Measurements from ENCODE around the gene STK11IP. TPM values are rescaled to one million over a fixed set of nuclear protein-coding genes. Genes with fewer than 3 reads are reported as not detected.

Gene STK11IP
- total and polyA plus RNA-seq, 9 of the 15 experiments (the other 6 are each of a cell fraction or from before 2014, with no cell fraction given) = 0.52 to 21.7 (median 5.6) TPM

DNA sequence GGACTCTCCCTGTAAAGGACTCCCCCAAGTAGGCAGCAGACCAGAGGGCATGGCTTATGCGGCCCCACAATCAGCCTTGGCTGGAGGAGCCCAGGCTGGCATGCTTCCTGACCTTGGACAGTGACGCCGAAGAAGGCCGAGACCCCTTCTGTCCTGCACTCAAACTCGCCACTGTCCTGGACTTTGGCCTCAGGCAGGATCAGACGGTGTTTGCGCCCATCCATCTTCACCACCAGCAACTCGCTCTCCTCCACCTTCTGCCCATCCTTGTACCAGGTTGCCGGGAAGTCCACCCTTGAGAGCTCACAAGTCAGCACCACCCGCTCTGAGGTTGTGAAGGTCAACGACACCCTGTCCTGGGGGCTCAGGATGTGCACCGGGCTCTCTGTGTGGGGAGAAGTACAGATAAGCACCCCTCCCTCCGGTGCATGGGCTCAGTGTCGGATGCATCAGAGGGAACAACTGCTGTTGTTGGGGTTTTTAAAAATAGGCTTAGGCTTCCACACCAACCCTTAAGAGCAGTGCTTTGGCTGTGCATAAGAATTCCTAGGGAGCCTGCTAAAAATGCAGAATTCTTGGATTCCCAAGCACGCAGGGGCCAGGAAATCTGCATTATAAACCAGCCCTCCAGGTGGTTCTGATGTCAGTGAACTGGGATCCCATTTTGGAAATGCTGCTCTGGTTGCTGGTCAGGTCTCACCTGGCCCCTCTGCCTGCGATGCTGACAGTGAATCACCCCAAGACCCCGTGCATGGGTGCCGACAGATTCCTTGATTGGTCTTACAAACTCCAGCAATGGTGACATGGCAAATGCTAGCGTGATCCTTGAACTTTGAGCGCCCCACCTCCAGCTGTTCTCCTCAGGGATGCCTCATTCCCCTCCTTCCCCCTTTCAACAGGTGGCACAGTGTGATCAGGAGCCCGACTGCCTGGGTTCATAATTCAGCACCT is 32.3 kb upstream of the STK11IP start (continued):
- TF ChIP-seq, protein P1, sequence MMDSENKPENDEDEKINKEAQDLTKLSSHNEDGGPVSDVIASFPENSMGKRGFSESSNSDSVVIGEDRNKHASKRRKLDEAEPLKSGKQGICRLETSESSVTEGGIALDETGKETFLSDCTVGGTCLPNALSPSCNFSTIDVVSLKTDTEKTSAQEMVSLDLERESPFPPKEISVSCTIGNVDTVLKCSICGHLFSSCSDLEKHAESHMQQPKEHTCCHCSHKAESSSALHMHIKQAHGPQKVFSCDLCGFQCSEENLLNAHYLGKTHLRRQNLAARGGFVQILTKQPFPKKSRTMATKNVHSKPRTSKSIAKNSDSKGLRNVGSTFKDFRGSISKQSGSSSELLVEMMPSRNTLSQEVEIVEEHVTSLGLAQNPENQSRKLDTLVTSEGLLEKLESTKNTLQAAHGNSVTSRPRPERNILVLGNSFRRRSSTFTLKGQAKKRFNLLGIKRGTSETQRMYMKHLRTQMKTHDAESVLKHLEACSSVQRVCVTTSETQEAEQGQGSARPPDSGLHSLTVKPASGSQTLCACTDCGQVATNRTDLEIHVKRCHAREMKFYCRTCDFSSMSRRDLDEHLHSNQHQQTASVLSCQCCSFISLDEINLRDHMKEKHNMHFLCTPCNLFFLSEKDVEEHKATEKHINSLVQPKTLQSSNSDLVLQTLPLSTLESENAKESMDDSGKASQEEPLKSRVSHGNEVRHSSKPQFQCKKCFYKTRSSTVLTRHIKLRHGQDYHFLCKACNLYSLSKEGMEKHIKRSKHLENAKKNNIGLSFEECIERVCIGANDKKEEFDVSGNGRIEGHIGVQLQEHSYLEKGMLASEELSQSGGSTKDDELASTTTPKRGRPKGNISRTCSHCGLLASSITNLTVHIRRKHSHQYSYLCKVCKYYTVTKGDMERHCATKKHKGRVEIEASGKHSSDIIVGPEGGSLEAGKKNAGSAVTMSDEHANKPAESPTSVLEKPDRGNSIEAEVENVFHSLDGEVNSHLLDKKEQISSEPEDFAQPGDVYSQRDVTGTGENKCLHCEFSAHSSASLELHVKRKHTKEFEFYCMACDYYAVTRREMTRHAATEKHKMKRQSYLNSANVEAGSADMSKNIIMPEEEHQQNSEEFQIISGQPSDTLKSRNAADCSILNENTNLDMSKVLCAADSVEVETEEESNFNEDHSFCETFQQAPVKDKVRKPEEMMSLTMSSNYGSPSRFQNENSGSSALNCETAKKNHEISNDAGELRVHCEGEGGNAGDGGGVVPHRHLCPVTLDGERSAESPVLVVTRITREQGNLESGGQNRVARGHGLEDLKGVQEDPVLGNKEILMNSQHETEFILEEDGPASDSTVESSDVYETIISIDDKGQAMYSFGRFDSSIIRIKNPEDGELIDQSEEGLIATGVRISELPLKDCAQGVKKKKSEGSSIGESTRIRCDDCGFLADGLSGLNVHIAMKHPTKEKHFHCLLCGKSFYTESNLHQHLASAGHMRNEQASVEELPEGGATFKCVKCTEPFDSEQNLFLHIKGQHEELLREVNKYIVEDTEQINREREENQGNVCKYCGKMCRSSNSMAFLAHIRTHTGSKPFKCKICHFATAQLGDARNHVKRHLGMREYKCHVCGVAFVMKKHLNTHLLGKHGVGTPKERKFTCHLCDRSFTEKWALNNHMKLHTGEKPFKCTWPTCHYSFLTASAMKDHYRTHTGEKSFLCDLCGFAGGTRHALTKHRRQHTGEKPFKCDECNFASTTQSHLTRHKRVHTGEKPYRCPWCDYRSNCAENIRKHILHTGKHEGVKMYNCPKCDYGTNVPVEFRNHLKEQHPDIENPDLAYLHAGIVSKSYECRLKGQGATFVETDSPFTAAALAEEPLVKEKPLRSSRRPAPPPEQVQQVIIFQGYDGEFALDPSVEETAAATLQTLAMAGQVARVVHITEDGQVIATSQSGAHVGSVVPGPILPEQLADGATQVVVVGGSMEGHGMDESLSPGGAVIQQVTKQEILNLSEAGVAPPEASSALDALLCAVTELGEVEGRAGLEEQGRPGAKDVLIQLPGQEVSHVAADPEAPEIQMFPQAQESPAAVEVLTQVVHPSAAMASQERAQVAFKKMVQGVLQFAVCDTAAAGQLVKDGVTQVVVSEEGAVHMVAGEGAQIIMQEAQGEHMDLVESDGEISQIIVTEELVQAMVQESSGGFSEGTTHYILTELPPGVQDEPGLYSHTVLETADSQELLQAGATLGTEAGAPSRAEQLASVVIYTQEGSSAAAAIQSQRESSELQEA (IDR thresholded peaks at IDR 0.05; ENCODE audit: low read depth) = no peak
- TF ChIP-seq ZNF384 (IDR thresholded peaks at IDR 0.05; ENCODE audit: low read depth, low read length) (no peak), ZNF507 (tag; conservative IDR thresholded peaks at IDR 0.05) (no peak), ARNT (IDR thresholded peaks at IDR 0.05) (no peak), ZNF644 (tag; IDR thresholded peaks at IDR 0.05; ENCODE audit: low read depth) (no peak), PTRF (tag; IDR thresholded peaks at IDR 0.05) (no peak), ZNF24 (IDR thresholded peaks at IDR 0.05) (no peak), PHF21A (IDR thresholded peaks at IDR 0.05; ENCODE audit: borderline replicate concordance, low read depth) (no peak)

All from K562 (cell line).